PC-9 (cell line): ENCODE results near the gene USP13.

Experiments used
- EZH2 ChIP-seq: fragments of 200-600 bp; sonication (generic); IDR thresholded peaks from 2 replicates; pipeline ENCODE4 v1.8.0; 2017; ENCODE audit warnings: antibody characterized with exemption, low read depth
- TF ChIP-seq, protein P1 (sequence below): fragments of 200-600 bp; sonication (generic); conservative IDR thresholded peaks from 2 replicates; pipeline ENCODE4 v1.6.1; 2017; ENCODE audit warnings: mixed run types, antibody characterized with exemption, mild to moderate bottlenecking, moderate library complexity

DNA sequence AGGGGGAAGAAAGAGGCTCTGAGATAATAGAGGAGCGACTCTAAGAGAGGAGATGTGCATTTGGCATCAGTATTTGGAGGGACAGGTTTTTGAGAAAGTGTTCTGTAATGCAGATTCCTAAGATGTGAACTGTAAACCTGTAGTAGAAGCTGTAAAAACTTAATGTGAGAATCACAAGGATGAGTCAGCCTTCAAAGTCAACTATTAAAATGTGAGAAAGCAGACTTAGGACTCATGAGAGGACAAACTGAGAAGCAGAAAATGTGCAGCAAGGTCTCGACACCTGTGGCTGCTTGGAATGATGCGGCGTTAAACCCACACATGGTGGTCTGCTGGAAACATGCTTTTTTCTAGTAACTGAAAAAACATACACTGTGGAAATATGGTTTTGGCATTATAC lies 36.0 kb downstream of the USP13 start:
- TF ChIP-seq, protein P1, sequence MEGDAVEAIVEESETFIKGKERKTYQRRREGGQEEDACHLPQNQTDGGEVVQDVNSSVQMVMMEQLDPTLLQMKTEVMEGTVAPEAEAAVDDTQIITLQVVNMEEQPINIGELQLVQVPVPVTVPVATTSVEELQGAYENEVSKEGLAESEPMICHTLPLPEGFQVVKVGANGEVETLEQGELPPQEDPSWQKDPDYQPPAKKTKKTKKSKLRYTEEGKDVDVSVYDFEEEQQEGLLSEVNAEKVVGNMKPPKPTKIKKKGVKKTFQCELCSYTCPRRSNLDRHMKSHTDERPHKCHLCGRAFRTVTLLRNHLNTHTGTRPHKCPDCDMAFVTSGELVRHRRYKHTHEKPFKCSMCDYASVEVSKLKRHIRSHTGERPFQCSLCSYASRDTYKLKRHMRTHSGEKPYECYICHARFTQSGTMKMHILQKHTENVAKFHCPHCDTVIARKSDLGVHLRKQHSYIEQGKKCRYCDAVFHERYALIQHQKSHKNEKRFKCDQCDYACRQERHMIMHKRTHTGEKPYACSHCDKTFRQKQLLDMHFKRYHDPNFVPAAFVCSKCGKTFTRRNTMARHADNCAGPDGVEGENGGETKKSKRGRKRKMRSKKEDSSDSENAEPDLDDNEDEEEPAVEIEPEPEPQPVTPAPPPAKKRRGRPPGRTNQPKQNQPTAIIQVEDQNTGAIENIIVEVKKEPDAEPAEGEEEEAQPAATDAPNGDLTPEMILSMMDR, result no peak
- TF ChIP-seq EZH2, result no peak
